Left forelimb (tissue), 1 donor: ENCODE data around the gene TBR1.

Source experiments
- DNase-seq: peaks from one replicate; pipeline ENCODE4 v3.0.0-alpha.2; 2018; ENCODE audit warnings: low spot score

The TBR1 gene

DNA sequence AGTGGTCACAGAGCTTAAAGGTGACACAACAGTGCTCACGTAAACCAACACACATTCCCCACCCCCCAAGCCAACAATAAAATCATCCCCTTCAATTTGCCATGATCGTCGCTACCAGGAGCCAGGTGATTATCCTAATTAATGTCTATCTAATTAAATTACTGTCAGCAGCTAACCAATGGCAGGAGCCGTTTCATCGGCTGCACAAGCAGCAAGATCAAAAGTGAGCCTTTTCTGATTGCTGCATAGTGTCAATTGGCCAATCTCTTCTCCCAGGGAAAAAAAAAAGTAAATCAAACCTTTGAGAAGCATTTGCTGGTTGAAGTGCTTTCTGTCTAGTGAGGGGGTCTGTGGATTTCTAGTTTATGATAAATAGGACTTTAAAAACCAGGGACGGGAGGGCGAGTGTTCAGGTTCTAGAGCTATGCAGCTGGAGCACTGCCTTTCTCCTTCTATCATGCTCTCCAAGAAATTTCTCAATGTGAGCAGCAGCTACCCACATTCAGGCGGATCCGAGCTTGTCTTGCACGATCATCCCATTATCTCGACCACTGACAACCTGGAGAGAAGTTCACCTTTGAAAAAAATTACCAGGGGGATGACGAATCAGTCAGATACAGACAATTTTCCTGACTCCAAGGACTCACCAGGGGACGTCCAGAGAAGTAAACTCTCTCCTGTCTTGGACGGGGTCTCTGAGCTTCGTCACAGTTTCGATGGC lies at the start of gene TBR1:
TBR1 (plus strand) TSS at position 311 of the 721 bp plus-strand sequence; CDS start at position 425, 114 bp downstream.
- no peak for DNase-seq

DNA sequence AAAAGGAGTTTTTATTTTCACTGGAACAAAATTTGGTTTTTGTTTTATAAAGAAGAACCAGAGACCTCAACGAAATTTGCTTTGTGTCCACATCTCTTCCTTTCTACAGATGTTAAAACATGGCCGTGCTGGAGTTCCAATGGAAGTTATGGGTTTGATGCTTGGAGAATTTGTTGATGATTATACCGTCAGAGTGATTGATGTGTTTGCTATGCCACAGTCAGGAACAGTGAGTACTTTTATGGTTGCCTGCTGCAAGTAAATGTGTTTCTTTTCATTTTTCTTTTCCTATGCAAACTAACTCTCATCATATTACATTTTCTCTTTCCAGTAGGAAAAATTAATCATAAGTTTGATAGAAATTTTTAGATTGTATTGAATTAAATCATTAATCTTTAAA lies 48.4 kb upstream of the TBR1 start:
- no peak for DNase-seq

DNA sequence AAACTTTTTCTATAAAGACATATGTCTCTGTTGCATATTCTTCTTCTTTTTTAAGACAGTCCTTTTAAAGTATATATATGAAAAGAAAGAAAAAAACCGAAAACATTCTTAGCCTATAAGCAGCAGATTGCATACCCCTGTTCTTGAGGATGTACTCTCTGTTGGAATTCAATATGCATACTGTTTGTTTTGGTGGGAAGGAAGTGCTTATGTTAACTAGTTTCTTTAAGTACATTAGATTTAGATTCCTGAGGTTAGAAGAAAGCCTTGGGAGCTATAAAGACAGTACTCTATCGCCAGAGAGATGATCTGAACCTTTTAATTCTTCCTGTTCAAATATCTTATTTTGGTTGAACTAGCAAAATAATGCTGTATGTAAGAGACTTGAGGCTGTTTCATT lies 46.8 kb upstream of the TBR1 start:
- DNase-seq = no peak

DNA sequence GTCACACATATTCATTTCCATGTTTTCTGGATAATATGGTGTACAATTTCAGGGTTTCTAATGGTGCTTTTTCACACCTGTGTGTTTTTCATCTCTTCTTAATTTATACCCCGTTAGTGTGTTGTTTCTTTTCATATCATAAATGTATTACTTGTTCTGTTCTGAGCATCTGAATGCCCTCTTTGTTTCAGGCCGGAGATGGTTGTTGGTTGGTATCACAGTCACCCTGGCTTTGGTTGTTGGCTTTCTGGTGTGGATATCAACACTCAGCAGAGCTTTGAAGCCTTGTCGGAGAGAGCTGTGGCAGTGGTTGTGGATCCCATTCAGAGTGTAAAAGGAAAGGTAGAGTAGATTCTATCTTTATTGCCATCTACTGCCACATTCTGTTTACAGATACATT lies 45.1 kb upstream of the TBR1 start:
- no peak for DNase-seq

DNA sequence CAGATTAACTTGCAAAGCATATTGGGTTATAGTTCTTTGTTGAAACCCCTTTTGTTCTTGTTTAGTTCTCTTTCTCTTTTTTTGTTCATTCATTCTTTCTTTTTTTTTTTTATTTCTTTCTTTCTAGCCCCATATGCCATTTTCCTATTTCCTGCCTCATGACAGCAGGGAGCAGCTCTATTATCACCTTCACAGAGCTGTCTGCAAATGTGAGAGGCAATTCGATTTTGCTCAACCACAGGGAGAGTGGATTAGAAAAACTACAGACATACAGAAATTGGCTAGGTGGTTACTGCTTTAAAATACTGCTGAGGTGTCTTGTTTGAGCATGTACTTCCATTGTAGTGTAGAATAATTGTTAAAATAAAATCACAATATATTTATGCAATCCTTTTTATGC lies 44.2 kb upstream of the TBR1 start:
- DNase-seq = no peak

DNA sequence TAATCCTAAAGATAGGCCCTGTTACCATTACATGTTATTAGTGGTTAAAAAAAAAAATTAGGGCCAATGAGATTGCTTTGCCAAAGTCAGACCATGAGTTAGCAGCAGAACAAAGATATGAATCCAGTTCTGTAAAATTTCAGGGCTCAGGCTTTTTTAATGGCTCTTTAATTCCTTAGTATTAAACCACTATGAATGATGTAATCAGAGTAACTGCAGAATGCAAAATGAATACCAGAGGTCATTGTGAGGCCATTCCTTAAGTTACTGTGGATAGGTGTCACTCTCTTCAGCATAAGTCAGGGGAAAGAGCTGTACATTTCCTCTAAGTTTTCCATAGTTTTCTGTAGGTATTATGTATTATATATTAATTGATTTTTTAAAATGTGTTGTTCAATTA lies 42.2 kb upstream of the TBR1 start:
- no peak for DNase-seq

DNA sequence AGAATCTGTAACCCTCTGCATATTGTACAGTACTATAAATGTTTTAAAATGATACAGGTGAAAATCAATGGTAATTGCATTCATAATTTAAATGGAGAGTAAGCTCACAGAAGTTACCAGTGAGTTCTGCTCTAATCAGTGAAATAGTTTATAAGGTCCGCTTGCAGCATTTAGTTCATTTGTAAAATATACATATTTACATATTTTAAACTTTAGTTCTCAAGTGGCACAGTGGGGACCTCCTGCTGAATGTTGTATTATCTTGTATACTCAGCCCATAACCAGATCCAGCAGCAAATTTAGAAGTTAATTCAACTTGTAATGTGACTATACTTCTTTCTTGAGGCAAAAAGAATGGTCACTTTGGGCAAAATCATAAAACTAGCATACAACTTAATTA lies 41.7 kb upstream of the TBR1 start:
- no peak for DNase-seq

DNA sequence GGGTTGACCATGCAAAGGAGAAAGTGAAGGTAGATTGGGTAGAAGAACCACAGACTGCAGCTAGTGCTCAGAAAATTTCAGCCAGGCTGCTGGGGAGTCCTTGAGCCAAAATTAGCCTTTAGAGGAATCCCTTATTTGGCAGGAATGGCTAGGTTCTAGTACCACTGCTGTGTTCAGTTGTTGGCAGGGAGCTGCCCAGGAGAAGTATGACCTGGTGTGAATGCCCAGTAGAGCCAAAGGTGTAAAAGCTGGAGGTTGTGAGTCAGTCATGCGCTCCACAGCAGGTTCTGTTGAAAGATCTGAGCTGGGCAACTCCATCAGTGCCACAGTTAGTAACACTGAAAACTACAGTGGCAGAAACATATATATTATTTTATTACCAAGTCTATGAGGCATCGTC lies 36.4 kb upstream of the TBR1 start:
- DNase-seq = no peak

DNA sequence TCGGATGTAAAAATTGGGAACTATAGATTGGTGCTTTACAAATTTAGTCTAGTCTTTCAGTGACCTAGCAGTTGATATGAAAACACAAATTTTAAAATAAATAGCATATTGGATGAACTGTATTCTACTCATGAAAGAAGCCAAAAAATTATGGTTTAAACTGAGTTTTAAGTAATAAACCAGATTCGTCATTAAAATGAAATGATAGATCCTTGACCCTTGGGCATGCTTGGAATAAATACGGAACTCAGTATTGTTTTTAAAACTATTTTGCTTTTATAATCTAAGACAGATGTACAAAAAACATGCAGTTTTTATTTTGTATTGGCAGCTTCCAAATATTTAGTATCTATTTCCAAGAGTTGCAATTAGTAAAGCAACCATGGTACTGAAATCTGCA lies 34.6 kb upstream of the TBR1 start:
- DNase-seq = no peak

DNA sequence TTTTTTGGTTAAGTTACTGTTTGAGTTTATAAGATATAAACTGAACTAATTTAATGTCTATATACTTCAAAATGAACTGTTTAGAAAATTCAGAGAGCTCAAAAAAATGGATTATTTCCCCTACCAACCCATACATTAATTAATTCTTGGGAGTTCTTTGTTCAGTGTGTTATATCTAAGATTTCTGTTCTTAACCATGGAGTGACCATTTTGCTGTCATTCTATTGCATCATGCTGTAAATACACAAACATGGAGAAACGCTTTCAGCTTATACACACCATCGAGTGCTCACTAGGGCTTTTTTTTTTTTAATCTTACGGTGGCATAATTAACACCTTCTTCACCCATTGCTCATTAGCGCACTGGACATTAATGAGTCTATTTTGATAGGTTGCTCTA lies 33.4 kb upstream of the TBR1 start:
- DNase-seq = no peak

DNA sequence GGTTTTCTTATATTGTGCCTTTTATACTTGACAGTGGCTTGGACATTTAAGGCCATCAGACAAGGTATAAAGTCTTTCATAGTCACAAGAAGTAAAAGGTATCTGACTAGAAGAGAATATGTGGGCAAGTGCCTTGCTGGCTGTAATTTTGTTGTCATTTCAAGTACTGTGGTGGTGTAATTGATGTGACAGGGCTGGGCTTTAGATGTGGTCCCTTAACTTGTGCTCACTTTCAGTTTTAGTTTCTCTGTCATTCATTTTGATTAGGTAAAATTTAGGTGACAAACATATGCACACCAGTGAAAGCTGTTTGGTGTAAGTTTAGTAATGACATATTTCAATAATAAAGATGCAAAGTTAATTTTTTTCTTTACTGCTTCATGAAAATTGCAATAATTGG lies 31.2 kb upstream of the TBR1 start:
- DNase-seq = no peak

DNA sequence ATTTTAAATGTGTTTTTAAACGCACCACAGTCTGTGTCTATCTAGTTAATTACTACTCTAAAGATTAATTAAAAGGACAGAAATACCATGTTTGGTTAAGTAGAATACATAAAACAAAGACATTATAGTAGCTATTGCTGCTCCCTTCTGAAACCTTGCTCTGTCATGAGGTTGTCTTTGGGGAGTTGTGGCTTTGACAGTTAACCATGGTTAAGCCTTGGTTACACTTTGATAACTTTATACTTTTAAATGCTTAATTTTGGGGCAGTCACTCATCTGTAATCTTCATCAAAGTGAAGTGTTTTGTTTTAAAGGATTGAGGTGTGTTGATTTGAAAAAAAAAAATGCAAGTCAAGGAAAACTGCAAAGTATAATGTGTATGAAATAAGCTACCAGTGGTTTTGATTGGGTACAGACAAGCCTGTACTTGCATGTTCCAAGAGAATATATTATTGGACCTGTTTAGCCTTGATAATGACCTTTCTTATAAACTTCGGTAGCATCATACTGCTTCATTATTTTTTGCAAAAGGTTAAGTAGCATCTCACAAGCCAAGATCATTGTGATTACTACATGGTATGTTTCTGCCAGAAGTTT lies 29.8 kb upstream of the TBR1 start:
- DNase-seq = no peak

DNA sequence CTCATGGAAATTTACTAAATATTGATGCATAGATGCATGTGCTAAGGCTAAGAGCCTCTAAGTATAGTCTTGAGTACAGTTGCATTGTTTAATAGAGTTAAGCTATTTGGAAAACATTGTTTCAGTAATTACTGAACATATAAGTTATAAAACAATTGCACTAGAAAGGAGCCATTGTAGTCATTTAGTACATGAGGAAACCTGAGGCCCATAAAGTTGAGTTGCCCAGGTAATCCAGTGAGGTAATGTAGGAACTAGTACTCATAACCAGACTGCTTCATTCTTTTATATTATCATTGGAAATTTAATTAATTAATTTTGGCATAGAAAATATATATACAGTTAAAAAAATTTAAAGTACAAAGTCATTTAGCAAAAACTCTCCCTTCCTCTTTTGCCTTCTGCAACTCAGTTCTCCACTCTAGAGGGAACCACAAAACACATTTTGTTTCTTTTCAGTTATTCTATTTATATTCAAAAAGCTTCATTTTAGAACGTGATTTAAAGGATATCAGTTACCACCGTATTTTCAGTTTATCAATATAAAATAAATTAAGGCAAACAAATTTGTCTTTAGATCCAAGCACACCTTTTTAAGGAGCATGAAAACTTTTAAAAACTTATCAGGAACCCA lies 27.8 kb upstream of the TBR1 start:
- no peak for DNase-seq

DNA sequence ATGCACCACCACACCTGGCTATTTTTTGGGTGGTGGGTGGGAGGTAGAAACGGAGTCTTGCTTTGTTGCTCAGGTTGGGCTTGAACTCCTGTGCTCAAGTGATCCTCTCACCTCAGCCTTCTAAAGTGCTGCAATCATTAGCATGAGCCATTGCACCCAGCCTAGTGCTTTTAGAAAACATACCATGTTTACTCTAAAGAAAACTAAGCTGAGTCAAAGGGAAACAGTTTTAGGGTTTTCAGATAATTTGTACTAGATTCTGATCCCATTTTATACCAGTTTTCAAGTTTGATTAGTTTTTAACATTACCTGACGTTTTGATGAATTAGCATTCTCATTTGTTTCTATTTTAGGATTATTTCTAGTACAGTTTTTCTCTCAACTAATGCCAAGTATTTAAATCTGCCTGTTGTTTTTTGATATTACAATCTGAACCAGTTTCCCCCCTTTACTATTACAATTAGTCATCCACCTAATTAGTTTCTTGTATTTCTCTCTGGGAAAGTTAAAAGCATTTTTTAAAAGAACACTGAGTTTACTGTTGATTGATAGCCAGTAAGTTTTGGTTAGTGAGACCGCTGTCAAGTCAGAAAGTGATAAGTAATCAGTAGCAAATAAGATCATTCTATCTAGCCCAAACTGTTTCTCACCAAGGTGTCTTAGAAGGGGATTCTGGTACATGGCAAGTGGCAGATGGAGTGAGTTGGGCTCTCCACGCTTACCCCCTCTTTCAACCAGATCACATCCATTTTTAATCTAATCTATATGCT lies 24.2 kb upstream of the TBR1 start:
- no peak for DNase-seq

DNA sequence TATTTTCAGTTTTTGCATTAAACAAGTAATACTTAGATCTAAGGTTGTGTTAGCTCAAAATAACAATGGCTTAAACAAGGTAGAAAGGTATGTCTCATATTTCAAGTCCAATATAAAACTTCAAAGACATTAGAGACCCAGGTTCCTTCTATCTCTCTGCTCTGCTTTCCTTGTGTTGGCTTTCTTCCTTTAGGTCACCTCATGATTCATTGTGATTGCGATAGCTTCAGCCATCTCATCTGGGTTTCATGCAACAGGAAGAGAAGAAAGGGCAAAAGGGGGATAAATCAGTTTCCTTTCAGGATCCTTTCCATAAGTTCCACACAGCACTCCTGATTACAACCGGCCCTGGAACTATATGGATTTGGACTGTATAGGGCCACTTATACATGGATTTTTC lies 16.0 kb upstream of the TBR1 start:
- DNase-seq = no peak

DNA sequence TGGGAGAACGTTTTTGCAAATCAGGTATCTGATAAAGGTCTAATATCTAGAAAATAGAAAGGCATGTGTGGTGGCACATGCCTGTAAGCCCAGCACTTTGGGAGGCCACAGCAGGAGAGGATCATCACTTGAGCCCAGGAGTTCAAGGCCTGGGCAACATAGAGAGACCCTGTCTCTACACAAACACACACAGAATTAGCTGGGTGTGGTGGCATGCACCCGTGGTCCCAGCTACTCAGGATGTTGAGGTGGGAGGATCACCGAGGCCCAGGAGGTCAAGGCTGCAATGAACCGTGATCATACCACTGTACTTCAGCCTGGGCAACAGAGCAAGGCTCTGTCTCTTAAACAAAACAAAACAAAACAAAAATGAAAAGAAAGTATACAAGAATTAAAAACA lies 13.8 kb upstream of the TBR1 start:
- DNase-seq = no peak

DNA sequence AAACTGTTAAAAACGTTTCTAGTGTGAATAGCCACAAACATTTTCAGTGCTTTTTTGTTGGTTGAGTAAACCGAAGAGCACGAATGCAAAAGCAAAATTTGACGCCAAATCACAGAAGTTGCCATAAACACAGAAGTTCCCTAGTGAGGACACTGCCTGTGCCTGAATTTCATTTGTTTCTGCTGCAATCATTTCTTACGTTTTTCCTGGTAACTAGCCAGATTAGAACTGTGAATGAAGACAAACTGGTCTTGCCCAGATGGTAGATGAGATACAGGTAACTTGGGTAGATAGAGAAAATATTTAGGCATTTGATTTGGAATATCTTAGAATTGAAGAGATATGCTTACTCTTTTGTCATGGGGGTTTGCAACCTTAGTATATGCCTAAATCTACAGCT lies 9.8 kb upstream of the TBR1 start:
- DNase-seq = no peak

DNA sequence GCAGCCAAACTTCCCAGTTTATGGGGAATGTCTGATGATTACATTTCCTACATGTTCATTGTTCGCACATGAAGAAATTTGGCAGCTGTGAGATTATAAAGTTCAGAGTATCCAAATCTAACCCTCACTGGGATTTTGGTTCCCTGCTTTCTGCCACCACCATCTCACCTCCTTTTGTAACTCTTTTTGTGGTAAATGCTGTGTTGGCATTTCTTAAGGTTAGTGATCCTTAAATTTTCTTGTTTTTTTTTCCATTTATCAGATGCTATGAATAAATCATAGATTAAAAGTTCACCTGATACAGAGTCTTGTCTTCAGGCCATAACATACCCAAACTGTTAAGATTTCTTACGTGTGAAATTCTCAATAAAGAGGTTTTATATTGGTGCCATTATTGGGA lies 8.5 kb upstream of the TBR1 start:
- no peak for DNase-seq

DNA sequence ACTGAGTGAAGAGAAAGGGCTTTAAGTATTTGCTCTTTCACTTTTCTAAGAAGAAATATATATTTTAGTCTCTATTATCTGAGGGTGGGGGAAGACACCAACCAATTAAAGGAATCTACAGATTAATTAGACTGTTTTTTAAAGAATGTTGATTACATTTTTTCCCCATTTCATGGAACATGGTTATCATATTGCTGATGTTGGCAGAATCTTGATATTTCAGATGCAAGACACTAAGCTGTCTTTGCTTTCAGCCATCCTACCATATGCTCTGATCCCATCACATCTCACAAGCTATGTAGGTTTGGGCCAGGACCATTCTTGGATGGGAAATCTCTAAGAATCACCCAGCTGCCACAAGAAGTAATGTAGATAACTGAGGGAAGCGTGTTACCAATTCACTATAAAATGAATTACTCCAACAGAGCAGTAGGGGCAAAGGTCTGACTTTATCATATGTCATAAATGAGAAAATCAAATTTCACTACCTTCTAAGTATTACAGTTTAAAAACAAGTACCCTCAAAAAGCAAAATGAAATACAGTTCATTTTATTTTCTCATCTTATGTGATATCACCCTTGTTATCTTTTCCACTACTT lies 6.7 kb upstream of the TBR1 start:
- DNase-seq = no peak

DNA sequence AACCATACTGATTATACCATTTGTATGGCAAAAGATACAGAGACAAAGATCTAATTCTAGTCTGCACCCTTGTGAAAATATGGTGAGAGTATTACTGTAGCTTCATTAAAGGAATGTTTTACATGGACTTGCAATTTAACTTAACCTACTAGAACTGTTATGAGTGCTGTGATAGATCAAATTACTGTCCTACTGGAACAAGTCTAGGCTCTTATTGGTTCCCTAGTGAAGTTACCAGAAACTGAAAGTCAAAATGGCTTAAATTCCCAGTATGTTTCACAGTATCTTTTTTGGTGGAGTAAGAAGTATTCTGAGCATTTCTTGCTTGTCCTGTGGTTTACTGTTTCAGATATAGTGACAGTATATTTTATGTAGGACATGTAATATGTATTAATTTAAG lies 3.8 kb upstream of the TBR1 start:
- no peak for DNase-seq

DNA sequence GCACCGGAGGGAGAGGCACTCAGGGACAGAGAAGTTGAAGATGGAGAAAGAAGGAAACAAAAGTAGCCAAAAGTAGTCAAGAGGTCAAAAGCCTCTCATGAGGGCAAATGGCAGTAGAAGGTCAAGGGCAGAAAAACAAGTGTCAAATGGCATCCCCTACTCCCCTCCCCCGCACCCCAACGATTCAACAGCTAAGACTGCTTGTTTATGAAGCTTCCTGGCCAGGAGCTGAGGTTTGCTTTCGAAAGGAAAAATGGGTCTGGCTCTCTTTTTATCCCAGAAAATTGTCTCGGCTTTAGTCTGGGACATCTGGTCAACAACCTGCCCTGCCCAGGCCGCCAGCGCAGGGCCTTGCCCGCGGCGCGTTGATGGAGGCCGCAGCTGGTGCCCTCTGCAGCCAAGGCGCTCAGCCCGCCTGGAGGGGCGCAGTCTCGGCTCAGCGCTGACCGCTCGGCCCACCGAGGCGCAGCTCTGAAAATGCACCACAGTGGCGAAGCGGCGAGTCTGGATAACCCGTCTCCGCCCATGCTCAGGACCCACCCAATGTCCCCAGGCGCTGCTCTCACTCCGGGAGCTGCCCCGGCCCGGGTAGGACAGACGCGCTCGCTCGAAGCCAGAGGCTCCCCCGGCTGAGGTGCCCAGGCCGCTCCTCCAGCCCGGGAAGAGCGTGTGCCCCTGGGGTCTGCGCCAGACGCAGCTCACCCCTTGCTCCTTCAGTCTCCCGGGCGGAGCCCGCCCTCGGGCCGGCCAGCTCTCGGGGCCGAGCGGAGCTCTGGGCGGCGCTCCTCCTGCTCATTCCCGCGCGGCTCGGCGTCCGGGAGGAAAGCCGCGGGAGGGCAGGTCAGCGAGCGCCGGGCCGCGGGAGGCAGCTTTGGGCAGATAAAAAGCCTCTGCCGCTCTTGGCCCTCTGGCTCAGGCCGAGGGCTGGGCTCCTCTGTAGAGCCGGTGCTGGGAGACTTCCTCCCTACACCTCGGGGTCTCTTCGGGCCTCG lies 1.8 kb upstream of the TBR1 start:
- DNase-seq = peak; percentile 64
